Measurements from ENCODE around the gene RXRA.

Gene RXRA

DNA sequence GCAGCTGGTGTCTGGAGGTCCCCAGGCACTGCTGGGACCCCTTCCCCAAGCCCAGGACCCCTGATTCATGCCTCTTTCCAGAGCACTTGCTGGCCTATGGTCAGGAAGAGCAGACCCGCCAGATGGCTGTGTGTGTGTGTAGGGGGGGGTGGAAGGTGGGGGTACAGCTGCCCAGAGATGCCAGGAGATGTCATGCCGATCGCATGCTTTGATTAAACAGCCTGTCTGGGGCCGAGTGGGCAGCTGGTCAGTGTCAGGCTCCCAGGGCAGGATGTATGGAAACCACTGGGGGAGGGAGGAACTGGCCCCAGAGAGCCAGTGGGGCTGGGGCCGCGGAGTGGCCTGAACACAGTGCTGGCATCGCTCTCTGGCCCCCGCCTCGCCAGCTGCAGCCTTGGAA, 23.7 kb downstream of the RXRA start:
- H2BK15ac ChIP-seq (ENCODE audit: low read length): no peak overlapping the region
- no CpG with 5 or more reads among the region's 9 CpGs for WGBS, 2 donors (ENCODE audit: extremely low coverage in 2 of 2, insufficient read length in 2 of 2, insufficient replicate concordance in 1 of 2)
- no peaks in the 10 kb centered on the region for H3K36me3 ChIP-seq (replicated peaks in 1 of 2; ENCODE audit: control insufficient read depth in 2 of 2, insufficient read depth in 2 of 2, low read length in 2 of 2)
- H3K4ac ChIP-seq (ENCODE audit: low read length): no peak overlapping the region
- H3K4me2 ChIP-seq (ENCODE audit: insufficient read depth, low read length, poor library complexity, severe bottlenecking): no peak overlapping the region
- no peak overlapping the region for H4K91ac ChIP-seq (ENCODE audit: low read depth, low read length, poor library complexity)
- H3K27ac ChIP-seq (replicated peaks; ENCODE audit: low read length): no peak overlapping the region
- H4K8ac ChIP-seq (ENCODE audit: low read depth, low read length): no peak overlapping the region
- no peaks in the 10 kb centered on the region for H3K27me3 ChIP-seq (ENCODE audit: control insufficient read depth in 3 of 3, insufficient read depth in 3 of 3, low read depth in 1 of 3, low read length in 3 of 3)
- no peak overlapping the region for H2BK5ac ChIP-seq (ENCODE audit: low read length)
- no peak overlapping the region for H3K23ac ChIP-seq (ENCODE audit: low read depth, low read length, poor library complexity)
- DNase-seq (ENCODE audit: low spot score): no peak
- peak overlapping the region; percentile 81 for H3K9ac ChIP-seq (ENCODE audit: low read depth, low read length, poor library complexity)
- H2BK120ac ChIP-seq (ENCODE audit: low read depth, low read length): no peak overlapping the region
- no peak overlapping the region for H3K4me3 ChIP-seq (ENCODE audit: low read length in 2 of 2)
- H3K4me1 ChIP-seq (ENCODE audit: control insufficient read depth in 2 of 2, insufficient read depth in 1 of 2, low read depth in 1 of 2, low read length in 2 of 2): peaks cover 2 to 26% of the 10 kb centered on the region in 2 donors
- H2BK12ac ChIP-seq (ENCODE audit: low read length): no peak overlapping the region
- H3K18ac ChIP-seq (ENCODE audit: low read length): peak overlapping the region; percentile 57
- no peaks in the 10 kb centered on the region for H3K9me3 ChIP-seq (replicated peaks in 1 of 2; ENCODE audit: control insufficient read depth in 2 of 2, insufficient read depth in 1 of 2, low read depth in 1 of 2, low read length in 2 of 2)
- no peak overlapping the region for H2AFZ ChIP-seq (ENCODE audit: low read length)
- H3K79me1 ChIP-seq (ENCODE audit: low read depth, low read length): peaks cover 60% of the 10 kb centered on the region
- H3K14ac ChIP-seq (ENCODE audit: low read length): peak overlapping the region; percentile 72
- H2AK5ac ChIP-seq (ENCODE audit: low read depth, low read length): no peak overlapping the region

DNA sequence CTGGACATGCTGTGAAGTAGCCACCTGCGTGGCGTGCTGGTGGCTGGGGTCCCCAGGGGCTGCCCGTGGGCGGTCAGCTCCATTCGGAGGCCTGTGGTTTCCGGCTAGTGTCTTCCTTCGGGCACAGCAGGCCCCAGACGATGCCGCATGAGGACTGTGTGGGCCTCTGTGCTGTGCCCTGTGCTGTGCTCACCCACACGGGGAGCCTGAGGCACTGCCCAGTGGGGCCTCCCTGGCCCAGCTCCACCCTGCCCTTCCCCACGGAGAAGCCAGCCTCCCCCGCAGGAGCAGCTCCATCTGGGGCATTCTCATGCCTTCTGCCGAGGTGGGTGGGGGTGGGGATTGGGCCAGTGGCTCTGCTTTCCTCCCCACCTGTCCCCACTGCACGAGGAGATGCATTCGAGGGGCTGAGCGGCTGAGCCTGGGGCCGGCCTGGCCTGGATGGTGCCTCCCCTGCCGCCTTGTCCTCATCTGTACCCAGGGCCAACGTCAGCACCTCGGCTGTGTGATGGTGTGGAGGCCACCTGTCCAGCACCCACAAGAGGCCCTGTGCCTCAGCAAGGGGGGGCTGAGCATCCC, 24.2 kb downstream of the RXRA start:
- H3K4me3 ChIP-seq (ENCODE audit: low read length in 2 of 2): no peak overlapping the region

DNA sequence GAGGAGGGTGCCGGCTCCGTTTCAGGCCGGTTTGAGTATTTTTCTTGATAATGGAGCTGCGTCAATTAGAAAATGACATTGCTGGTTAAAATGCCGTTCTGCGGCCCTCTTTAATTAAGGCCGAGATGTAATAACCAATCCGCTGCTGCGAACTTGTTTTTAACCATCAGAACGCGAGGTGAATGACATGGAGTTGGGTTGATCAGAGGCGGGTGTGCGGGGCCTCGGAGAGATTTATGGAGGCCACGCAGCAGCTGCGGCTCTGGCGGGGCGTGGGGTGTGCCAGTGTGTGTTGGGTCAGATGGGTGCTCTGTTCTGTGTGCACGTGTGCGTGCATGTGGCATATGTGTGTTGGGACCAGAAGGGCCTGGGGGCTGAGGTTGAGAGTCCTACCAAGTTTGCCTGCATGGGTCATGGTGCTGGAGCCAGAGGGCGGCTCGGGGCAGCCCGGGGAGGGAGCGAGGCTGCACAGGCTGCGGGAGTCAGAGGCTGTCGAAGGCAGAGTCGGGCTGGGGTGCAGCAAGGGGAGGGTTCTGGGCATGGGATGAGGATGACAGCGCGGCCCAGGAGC, 25.4 kb downstream of the RXRA start:
- no peak overlapping the region for H2BK12ac ChIP-seq (ENCODE audit: low read length)
- H2AK5ac ChIP-seq (ENCODE audit: low read depth, low read length): peak overlapping the region; percentile 63
- H4K91ac ChIP-seq (ENCODE audit: low read depth, low read length, poor library complexity): no peak overlapping the region
- no peak for DNase-seq (ENCODE audit: low spot score)
- H3K14ac ChIP-seq (ENCODE audit: low read length): peak overlapping the region; percentile 56
- peak overlapping the region; percentile 97 for H3K23ac ChIP-seq (ENCODE audit: low read depth, low read length, poor library complexity)
- no peak overlapping the region for H3K4me2 ChIP-seq (ENCODE audit: insufficient read depth, low read length, poor library complexity, severe bottlenecking)
- H2BK5ac ChIP-seq (ENCODE audit: low read length): peak overlapping the region; percentile 90
- H4K8ac ChIP-seq (ENCODE audit: low read depth, low read length): no peak overlapping the region
- no peak overlapping the region for H3K4me3 ChIP-seq (ENCODE audit: low read length in 2 of 2)
- H3K36me3 ChIP-seq (replicated peaks in 1 of 2; ENCODE audit: control insufficient read depth in 2 of 2, insufficient read depth in 2 of 2, low read length in 2 of 2): no peaks in the 10 kb centered on the region
- H3K4ac ChIP-seq (ENCODE audit: low read length): no peak overlapping the region
- H2AFZ ChIP-seq (ENCODE audit: low read length): no peak overlapping the region
- H2BK120ac ChIP-seq (ENCODE audit: low read depth, low read length): no peak overlapping the region
- no peak overlapping the region for H2BK15ac ChIP-seq (ENCODE audit: low read length)
- no peaks in the 10 kb centered on the region for H3K27me3 ChIP-seq (ENCODE audit: control insufficient read depth in 3 of 3, insufficient read depth in 3 of 3, low read depth in 1 of 3, low read length in 3 of 3)
- H3K27ac ChIP-seq (replicated peaks; ENCODE audit: low read length): no peak overlapping the region
- H3K9me3 ChIP-seq (replicated peaks in 1 of 2; ENCODE audit: control insufficient read depth in 2 of 2, insufficient read depth in 1 of 2, low read depth in 1 of 2, low read length in 2 of 2): no peaks in the 10 kb centered on the region
- WGBS, 2 donors (ENCODE audit: extremely low coverage in 2 of 2, insufficient read length in 2 of 2, insufficient replicate concordance in 1 of 2): no CpG with 5 or more reads among the region's 29 CpGs
- peaks cover 52% of the 10 kb centered on the region for H3K79me1 ChIP-seq (ENCODE audit: low read depth, low read length)
- peak overlapping the region; percentile 89 for H3K18ac ChIP-seq (ENCODE audit: low read length)
- H3K9ac ChIP-seq (ENCODE audit: low read depth, low read length, poor library complexity): peak overlapping the region; percentile 21
- peaks cover 2 to 19% of the 10 kb centered on the region in 2 donors for H3K4me1 ChIP-seq (ENCODE audit: control insufficient read depth in 2 of 2, insufficient read depth in 1 of 2, low read depth in 1 of 2, low read length in 2 of 2)

More for the DNA sequence above, 24.2 kb downstream of the RXRA start:
- Histone ChIP-seq H3K27ac (replicated peaks; ENCODE audit: low read length) (no peak overlapping the region), H3K4me2 (ENCODE audit: insufficient read depth, low read length, poor library complexity, severe bottlenecking) (no peak overlapping the region), H3K4me1 (ENCODE audit: control insufficient read depth in 2 of 2, insufficient read depth in 1 of 2, low read depth in 1 of 2, low read length in 2 of 2) (peaks cover 2 to 28% of the 10 kb centered on the region in 2 donors), H3K79me1 (ENCODE audit: low read depth, low read length) (peaks cover 59% of the 10 kb centered on the region), H2AK5ac (ENCODE audit: low read depth, low read length) (no peak overlapping the region), H2BK15ac (ENCODE audit: low read length) (no peak overlapping the region), H3K36me3 (replicated peaks in 1 of 2; ENCODE audit: control insufficient read depth in 2 of 2, insufficient read depth in 2 of 2, low read length in 2 of 2) (no peaks in the 10 kb centered on the region), H2BK120ac (ENCODE audit: low read depth, low read length) (no peak overlapping the region), H2BK12ac (ENCODE audit: low read length) (peak overlapping the region; percentile 4), H4K91ac (ENCODE audit: low read depth, low read length, poor library complexity) (peak overlapping the region; percentile 7), H4K8ac (ENCODE audit: low read depth, low read length) (no peak overlapping the region), H3K18ac (ENCODE audit: low read length) (peak overlapping the region; percentile 78), H3K23ac (ENCODE audit: low read depth, low read length, poor library complexity) (no peak overlapping the region), H3K27me3 (ENCODE audit: control insufficient read depth in 3 of 3, insufficient read depth in 3 of 3, low read depth in 1 of 3, low read length in 3 of 3) (no peaks in the 10 kb centered on the region), H2BK5ac (ENCODE audit: low read length) (no peak overlapping the region), H3K4ac (ENCODE audit: low read length) (no peak overlapping the region), H3K14ac (ENCODE audit: low read length) (peak overlapping the region; percentile 72), H3K9me3 (replicated peaks in 1 of 2; ENCODE audit: control insufficient read depth in 2 of 2, insufficient read depth in 1 of 2, low read depth in 1 of 2, low read length in 2 of 2) (no peaks in the 10 kb centered on the region), H3K9ac (ENCODE audit: low read depth, low read length, poor library complexity) (peak overlapping the region; percentile 81), H2AFZ (ENCODE audit: low read length) (no peak overlapping the region)
- no peak for DNase-seq (ENCODE audit: low spot score)
- WGBS, 2 donors (ENCODE audit: extremely low coverage in 2 of 2, insufficient read length in 2 of 2, insufficient replicate concordance in 1 of 2): no CpG with 5 or more reads among the region's 20 CpGs

DNA sequence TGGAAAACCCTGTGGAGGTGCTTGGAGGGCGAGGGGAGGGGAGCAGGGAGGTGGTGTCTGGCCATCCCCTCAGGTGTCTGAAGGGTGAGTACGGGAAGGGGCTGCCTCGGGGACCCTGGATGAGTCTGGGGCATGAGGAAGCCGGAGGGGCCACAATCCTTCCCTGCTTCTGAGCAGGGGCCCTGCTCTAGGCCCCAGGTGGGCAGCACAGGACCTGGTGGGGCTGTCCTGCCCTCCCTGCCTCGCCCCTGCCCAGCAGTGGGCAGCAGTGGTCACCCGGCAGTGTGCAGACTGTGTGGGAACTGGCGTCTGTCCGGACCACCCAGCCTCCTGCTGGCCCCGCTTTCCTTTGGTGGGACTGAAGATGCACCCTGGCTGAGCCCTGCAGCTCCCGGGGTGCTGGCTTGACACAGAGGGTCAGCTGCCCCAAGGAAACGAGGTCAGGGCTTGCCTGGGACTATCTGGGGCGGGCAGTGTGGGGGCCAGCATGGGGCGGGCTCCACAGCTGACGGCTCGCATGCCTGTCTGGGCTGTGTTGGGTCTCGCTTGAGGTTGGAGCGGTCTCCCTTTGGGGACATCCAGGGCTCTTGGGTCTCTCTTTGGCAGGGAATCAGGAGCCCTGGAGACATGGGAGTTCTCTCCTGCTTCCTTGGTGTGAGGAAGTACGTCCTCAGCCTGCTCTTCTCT, 26.1 kb downstream of the RXRA start:
- Histone ChIP-seq H2BK5ac (ENCODE audit: low read length) (peak overlapping the region; percentile 90), H3K18ac (ENCODE audit: low read length) (peak overlapping the region; percentile 89), H3K36me3 (replicated peaks in 1 of 2; ENCODE audit: control insufficient read depth in 2 of 2, insufficient read depth in 2 of 2, low read length in 2 of 2) (no peaks in the 10 kb centered on the region), H3K9me3 (replicated peaks in 1 of 2; ENCODE audit: control insufficient read depth in 2 of 2, insufficient read depth in 1 of 2, low read depth in 1 of 2, low read length in 2 of 2) (no peaks in the 10 kb centered on the region), H4K8ac (ENCODE audit: low read depth, low read length) (peak overlapping the region; percentile 72), H3K4me3 (ENCODE audit: low read length in 2 of 2) (no peak overlapping the region), H2BK12ac (ENCODE audit: low read length) (no peak overlapping the region), H2BK120ac (ENCODE audit: low read depth, low read length) (no peak overlapping the region), H3K27ac (replicated peaks; ENCODE audit: low read length) (no peak overlapping the region), H3K79me1 (ENCODE audit: low read depth, low read length) (peaks cover 50% of the 10 kb centered on the region), H3K9ac (ENCODE audit: low read depth, low read length, poor library complexity) (no peak overlapping the region), H2BK15ac (ENCODE audit: low read length) (no peak overlapping the region), H2AK5ac (ENCODE audit: low read depth, low read length) (peak overlapping the region; percentile 75), H3K23ac (ENCODE audit: low read depth, low read length, poor library complexity) (peak overlapping the region; percentile 80), H3K4ac (ENCODE audit: low read length) (no peak overlapping the region), H3K4me2 (ENCODE audit: insufficient read depth, low read length, poor library complexity, severe bottlenecking) (no peak overlapping the region), H4K91ac (ENCODE audit: low read depth, low read length, poor library complexity) (no peak overlapping the region), H3K14ac (ENCODE audit: low read length) (peak overlapping the region; percentile 56), H3K4me1 (ENCODE audit: control insufficient read depth in 2 of 2, insufficient read depth in 1 of 2, low read depth in 1 of 2, low read length in 2 of 2) (peaks cover 2 to 18% of the 10 kb centered on the region in 2 donors), H3K27me3 (ENCODE audit: control insufficient read depth in 3 of 3, insufficient read depth in 3 of 3, low read depth in 1 of 3, low read length in 3 of 3) (no peaks in the 10 kb centered on the region), H2AFZ (ENCODE audit: low read length) (no peak overlapping the region)
- no peak for DNase-seq (ENCODE audit: low spot score)
- WGBS, 2 donors (ENCODE audit: extremely low coverage in 2 of 2, insufficient read length in 2 of 2, insufficient replicate concordance in 1 of 2): no CpG with 5 or more reads among the region's 18 CpGs

All from neuronal stem cell (in vitro differentiated cells).